ENCODE results near the gene REEP3.

Gene REEP3, protein sequence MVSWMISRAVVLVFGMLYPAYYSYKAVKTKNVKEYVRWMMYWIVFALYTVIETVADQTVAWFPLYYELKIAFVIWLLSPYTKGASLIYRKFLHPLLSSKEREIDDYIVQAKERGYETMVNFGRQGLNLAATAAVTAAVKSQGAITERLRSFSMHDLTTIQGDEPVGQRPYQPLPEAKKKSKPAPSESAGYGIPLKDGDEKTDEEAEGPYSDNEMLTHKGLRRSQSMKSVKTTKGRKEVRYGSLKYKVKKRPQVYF

DNA sequence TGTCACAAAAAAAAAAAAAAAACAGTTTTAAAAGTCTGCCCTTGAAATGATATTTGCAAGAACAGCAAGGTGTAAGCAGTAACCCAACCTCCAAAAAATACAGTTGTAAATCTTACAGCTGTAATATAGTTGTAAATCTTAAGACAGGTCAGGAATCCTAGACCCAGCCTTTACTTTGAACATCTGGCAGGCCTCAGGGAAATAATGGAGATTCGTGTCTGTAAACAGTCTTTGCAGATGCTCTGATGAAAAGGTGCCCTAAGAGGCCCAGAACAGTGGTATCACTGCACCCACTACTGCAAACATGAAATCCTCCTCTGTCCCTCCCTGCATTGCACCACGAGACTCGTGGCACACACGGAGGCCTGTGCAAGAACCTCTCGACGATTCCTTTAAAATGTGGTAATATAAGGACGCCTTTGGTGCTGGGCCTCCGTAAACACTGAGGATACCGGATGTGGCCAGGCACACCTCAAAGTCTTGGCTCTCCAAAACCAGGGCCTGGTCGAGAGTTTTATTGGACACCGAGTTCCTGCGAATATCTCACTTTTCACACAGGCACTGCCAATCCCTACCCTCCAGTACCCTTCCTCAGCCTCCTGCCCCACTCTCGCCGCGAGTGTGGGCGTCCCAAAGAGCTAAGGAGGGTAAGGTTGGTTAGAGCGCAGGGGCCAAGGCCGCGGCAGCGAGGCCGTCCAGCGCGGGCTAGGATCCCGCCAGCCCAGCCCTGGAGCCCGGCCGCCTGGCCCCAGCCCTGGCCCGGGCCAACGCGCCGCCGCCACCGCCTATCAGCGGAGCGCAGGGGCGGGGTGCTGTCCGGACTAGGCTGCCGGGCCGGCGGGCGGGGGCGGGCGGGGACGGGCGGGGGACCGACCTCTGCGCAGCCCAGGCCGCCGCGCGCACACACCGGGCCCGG, at the start of gene REEP3:
TSS of gene REEP3 (plus strand) at position 902 of the 916 bp plus-strand sequence. CDS start 145 bp downstream, outside the sequence.
- Histone ChIP-seq H3K27ac (peak within 1 kb of the TSS; percentile 95), H2AFZ (peak within 1 kb of the TSS; percentile 88), H3K36me3 (ENCODE audit: control insufficient read depth, insufficient read depth, low read length) (no peaks in the 10 kb centered on the region), H3K9me3 (ENCODE audit: control insufficient read depth, low read length) (no peaks in the 10 kb centered on the region), H3K27me3 (ENCODE audit: control insufficient read depth, insufficient read depth, low read length) (no peaks in the 10 kb centered on the region), H3K79me2 (peaks cover 56% of the 10 kb centered on the region), H3K9ac (peak within 1 kb of the TSS; percentile 81), H3K4me1 (peaks cover 30% of the 10 kb centered on the region), H3K4me2 (ENCODE audit: low read length) (peak within 1 kb of the TSS; percentile 79), H3K4me3 (ENCODE audit: low read depth, low read length) (peak within 1 kb of the TSS; percentile 77)
- TF ChIP-seq, protein P1, sequence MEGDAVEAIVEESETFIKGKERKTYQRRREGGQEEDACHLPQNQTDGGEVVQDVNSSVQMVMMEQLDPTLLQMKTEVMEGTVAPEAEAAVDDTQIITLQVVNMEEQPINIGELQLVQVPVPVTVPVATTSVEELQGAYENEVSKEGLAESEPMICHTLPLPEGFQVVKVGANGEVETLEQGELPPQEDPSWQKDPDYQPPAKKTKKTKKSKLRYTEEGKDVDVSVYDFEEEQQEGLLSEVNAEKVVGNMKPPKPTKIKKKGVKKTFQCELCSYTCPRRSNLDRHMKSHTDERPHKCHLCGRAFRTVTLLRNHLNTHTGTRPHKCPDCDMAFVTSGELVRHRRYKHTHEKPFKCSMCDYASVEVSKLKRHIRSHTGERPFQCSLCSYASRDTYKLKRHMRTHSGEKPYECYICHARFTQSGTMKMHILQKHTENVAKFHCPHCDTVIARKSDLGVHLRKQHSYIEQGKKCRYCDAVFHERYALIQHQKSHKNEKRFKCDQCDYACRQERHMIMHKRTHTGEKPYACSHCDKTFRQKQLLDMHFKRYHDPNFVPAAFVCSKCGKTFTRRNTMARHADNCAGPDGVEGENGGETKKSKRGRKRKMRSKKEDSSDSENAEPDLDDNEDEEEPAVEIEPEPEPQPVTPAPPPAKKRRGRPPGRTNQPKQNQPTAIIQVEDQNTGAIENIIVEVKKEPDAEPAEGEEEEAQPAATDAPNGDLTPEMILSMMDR (IDR thresholded peaks at IDR 0.05) = no peak

DNA sequence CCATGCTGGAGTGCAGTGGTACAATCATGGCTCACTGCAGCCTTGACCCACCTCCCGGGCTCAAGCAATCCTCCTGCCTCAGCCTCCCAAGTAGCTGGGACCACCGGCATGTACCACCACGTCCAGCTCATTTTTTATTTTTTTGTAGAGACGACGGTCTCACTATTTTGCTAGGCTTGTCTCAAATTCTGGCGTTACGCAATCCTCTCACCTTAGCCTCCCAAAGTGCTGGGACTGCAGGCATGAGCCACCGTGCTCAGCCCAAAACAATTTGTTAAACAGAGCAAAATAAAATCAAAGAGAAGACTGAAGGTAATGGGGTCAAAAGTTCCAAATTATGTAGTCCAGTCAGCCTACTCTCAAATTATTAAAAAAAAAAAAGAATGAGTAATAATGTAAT, 46.7 kb upstream of the REEP3 start:
- no peak overlapping the region for H3K4me2 ChIP-seq (ENCODE audit: low read length)
- H3K9ac ChIP-seq = no peak overlapping the region
- no peak overlapping the region for H2AFZ ChIP-seq
- no peaks in the 10 kb centered on the region for H3K9me3 ChIP-seq (ENCODE audit: control insufficient read depth, low read length)
- TF ChIP-seq, protein P1 (IDR thresholded peaks at IDR 0.05) = no peak
- no peak overlapping the region for H3K4me3 ChIP-seq (ENCODE audit: low read depth, low read length)
- H3K36me3 ChIP-seq (ENCODE audit: control insufficient read depth, insufficient read depth, low read length) = no peaks in the 10 kb centered on the region
- peaks cover 57% of the 10 kb centered on the region for H3K79me2 ChIP-seq
- peaks cover 5% of the 10 kb centered on the region for H3K4me1 ChIP-seq
- no peak overlapping the region for H3K27ac ChIP-seq
- no peaks in the 10 kb centered on the region for H3K27me3 ChIP-seq (ENCODE audit: control insufficient read depth, insufficient read depth, low read length)

DNA sequence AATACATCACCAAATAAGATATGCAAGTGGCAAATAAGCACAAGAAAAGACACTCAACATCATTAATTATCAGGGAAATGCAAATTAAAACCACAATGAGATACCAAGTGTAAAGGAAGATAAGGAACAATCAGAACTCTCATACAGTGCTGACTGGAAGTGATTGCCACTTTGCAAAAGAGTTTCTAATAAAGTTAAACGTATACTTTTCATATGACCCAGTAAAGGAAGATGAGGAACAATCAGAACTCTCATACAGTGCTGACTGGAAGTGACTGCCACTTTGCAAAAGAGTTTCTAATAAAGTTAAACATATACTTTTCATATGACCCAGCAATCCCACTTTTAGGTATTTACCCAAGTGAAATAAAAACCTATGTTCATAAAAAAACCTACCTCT, 43.3 kb upstream of the REEP3 start:
- H3K27ac ChIP-seq = no peak overlapping the region
- no peaks in the 10 kb centered on the region for H3K36me3 ChIP-seq (ENCODE audit: control insufficient read depth, insufficient read depth, low read length)
- TF ChIP-seq, protein P1 (IDR thresholded peaks at IDR 0.05) = no peak
- no peak overlapping the region for H3K9ac ChIP-seq
- peaks cover 63% of the 10 kb centered on the region for H3K79me2 ChIP-seq
- H3K4me3 ChIP-seq (ENCODE audit: low read depth, low read length) = no peak overlapping the region
- H3K4me1 ChIP-seq = peaks cover 2% of the 10 kb centered on the region
- no peaks in the 10 kb centered on the region for H3K27me3 ChIP-seq (ENCODE audit: control insufficient read depth, insufficient read depth, low read length)
- no peaks in the 10 kb centered on the region for H3K9me3 ChIP-seq (ENCODE audit: control insufficient read depth, low read length)
- H3K4me2 ChIP-seq (ENCODE audit: low read length) = no peak overlapping the region
- no peak overlapping the region for H2AFZ ChIP-seq

DNA sequence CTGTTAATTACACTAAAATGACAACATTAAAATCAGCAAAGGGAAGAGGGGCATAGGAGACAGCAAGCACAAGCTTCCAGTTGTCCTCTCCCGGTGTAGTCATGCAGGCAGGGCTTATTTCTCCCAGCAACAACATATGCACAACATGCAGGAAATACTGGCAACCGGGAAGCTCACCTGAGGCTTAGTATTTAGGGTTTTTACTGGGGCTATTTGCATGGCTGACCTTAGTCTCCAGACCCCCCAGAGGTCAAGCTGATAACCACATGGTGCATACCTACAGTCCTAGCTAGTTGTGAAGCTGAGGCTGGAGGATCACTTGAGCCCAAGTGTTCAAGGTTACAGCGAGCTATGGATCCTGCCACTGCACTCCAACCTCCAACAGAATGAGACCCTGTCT, 42.6 kb upstream of the REEP3 start:
- Histone ChIP-seq H2AFZ (no peak overlapping the region), H3K36me3 (ENCODE audit: control insufficient read depth, insufficient read depth, low read length) (no peaks in the 10 kb centered on the region), H3K9ac (no peak overlapping the region), H3K4me3 (ENCODE audit: low read depth, low read length) (no peak overlapping the region), H3K4me2 (ENCODE audit: low read length) (no peak overlapping the region), H3K4me1 (peaks cover 2% of the 10 kb centered on the region), H3K27me3 (ENCODE audit: control insufficient read depth, insufficient read depth, low read length) (no peaks in the 10 kb centered on the region), H3K27ac (no peak overlapping the region), H3K79me2 (peaks cover 62% of the 10 kb centered on the region), H3K9me3 (ENCODE audit: control insufficient read depth, low read length) (no peaks in the 10 kb centered on the region)
- TF ChIP-seq, protein P1 (IDR thresholded peaks at IDR 0.05) = no peak

Measured in parathyroid adenoma (tissue), 2 donors.